ENCODE data around the gene TUT1.

The TUT1 gene

DNA sequence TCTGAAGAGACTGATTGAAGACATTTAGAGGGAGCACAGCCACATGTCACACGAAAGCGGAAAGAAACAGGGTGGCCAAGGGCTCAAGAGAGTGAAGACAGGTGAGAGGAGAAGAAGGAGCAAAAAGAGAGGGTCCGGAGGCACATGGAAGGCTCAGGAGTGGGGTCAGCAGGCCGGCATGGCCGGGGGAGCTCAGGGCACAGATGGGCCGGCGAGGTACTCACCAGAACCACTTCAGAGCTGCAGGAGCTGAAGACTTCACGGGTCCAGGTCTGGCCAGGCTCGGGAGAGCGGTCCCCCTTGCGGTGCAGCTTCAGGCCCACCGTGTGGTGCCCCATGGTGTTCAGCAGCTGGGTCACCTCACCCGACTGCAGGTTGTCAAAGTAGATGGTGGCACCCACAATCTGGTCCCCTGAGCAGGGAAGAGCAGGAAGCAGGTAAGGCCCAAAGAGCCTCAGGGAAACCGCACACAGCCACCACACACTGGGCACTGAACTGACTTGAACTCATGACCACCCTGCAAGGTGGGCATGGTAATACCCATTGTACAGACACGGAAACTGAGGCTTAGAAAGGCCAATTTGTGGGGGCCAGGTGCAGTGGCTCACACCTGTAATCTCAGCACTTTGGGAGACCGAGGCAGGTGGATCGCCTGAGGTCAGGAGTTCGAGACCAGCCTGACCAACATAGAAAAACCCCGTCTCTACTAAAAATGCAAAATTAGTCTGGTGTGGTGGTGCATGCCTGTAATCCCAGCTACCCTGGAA is 56.4 kb downstream of the TUT1 start:
- TF ChIP-seq GATA3 (IDR thresholded peaks at IDR 0.05; ENCODE audit: low read depth, low read length) (no peak), GATA2 (IDR thresholded peaks at IDR 0.05; ENCODE audit: low read depth, low read length) (no peak)

DNA sequence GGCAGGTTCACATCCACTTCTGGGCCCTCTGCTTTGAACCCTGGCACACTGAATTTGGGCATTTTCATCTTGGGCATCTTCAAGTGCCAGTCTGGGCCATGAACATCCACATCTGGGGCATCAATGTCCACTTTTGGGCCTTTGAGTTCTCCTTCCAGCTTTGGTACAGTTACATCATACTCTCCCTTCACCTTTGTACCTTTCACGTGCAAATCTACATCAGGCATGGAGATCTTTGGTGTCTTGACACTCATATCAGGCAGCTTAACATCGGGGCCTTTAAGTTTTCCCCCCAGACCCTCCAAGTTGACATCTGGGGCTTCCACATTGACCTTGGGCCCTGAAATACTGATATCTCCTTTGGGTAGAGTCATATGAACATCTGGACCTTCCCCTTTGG is 59.2 kb downstream of the TUT1 start:
- TF ChIP-seq GATA3 (IDR thresholded peaks at IDR 0.05; ENCODE audit: low read depth, low read length) (no peak), GATA2 (IDR thresholded peaks at IDR 0.05; ENCODE audit: low read depth, low read length) (no peak)

Measured in SH-SY5Y (cell line).